ENCODE data around the gene DAB2IP.

Gene DAB2IP

GRCh38 chr9:121798941-121799340, 147.5 kb downstream of the DAB2IP start:
- no peak for DNase-seq (ENCODE audit: low read depth)

GRCh38 chr9:121800376-121800775, 148.9 kb downstream of the DAB2IP start:
- no peak for DNase-seq (ENCODE audit: low read depth)

DNA sequence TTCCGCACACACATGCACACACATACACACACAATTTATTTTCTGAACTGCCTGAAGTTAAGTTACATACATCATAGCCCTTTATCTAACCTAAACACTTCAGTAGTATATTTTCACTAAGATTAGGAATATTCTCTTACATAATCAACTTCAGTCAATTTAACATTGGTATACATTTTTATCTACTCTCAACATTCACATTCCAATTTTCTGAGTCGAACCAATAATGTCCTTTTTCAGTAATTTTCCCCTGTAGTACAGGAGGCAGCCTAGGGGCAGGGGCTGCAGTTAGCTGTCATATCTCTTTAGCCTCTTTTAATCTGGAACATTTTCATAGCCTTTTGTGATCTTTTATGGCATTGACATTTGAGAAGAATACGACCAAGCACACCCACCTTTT, 150.1 kb downstream of the DAB2IP start:
- no peak for DNase-seq (ENCODE audit: low read depth)

- no peak for DNase-seq (ENCODE audit: low read depth)
These were observed 151.3 kb downstream of the DAB2IP start for GRCh38 chr9:121802753-121803152.

DNA sequence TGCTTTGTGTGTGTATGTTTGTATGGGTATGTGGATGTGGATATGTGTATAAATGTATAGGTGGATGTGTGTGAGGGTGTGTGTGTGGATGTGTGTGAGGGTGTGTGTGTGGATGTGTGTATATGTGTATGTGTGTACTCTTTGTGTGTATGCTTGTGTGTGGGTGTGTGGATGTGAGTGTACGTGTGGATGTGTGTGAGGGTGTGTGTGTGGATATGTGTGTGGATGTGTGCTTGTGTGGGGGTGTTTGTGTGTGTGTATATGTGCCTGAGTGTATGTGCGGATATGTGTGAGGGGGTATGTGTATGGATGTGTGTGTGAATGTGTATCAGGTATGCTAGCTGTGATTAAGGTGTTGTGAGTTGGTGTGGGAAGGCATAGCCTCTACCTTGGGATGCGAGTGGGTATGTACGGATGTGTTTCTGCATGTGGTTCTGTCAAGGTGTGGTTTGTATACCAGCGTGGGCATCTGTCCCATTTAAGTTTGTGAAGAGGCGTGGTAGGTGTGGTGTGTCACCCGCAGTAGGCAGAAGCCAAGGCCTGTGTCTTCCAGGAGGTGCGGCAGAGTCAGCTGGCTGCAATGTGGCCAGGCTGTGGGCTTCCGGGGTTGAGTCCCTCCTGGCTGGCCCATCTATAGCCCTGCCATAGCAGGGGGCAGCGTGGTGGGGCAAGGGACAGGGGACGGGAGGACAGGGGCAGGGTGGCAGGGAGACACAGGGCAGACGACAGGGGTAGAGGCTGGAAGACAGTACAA, 155.8 kb downstream of the DAB2IP start:
- no peak for DNase-seq (ENCODE audit: low read depth)

- DNase-seq (ENCODE audit: low read depth): no peak
These were observed 156.4 kb downstream of the DAB2IP start for GRCh38 chr9:121807823-121808278.

DNA sequence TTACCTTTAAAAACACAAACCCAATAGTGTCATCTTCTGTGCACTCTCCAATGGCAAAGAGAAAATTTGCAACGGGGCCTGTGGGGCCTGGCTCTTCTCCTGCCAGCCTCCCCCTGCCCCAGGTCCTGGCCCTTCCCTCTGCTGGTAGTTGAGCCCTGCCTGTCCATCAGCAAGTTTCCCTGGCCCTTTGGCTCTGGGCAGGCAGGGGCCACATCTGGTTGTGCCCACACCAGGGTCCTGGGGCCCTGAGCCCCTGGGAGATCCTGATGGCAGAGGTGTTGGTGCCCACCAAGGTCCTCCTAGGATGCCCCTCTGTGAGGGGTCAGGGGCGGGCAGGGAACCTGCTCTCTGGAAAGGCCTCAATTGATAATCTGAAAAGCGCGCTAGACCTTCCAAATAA, 157.3 kb downstream of the DAB2IP start:
- no peak for DNase-seq (ENCODE audit: low read depth)

GRCh38 chr9:121809356-121810050, 158.1 kb downstream of the DAB2IP start:
- DNase-seq (ENCODE audit: low read depth): no peak

- DNase-seq (ENCODE audit: low read depth): no peak
These were observed 159.1 kb downstream of the DAB2IP start for GRCh38 chr9:121810489-121810888.

DNA sequence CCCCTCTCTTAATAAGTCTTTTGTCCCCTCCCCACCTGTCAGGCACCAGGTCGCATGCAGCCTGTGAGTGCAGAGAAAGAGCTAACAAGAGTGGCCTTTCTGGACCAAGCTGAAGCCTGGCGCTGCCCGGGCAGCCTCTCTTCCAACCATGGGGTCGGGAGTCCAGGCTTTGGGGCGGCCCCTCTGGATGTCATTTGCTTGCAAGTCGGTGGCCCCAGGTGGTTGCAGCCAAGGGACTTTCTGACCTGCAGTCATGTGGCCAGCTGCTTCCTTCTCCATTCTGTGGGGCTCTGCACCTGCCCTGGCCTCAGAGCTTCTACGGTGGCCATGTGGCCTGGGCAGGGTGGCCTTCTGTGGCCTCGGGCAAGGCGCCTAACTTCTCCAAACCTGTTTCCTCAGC, 159.7 kb downstream of the DAB2IP start:
- no peak for DNase-seq (ENCODE audit: low read depth)

DNA sequence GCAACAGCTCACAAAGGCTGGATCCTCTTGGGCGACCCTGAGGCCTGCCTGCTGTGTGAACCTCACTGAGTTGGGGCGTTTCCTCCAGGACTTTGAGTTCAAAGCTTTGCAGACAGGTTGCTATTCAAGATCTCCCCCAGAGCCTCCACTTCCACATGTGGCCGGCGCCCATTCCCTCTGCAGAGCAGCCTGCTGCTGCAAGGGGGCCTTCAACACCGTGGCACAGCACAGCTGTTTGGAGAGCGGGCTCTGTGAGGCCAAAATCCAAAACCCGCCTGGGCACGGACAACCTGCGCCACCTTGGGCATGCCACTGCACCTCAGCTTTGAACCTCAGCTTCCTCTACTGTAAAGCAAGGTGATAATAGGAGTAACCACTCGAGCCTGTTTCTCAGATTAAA, 160.3 kb downstream of the DAB2IP start:
- DNase-seq (ENCODE audit: low read depth): no peak

- no peak for DNase-seq (ENCODE audit: low read depth)
These were observed 160.8 kb downstream of the DAB2IP start for GRCh38 chr9:121812159-121812735.

- DNase-seq (ENCODE audit: low read depth): no peak
These were observed 162.2 kb downstream of the DAB2IP start for GRCh38 chr9:121813519-121814210.

DNA sequence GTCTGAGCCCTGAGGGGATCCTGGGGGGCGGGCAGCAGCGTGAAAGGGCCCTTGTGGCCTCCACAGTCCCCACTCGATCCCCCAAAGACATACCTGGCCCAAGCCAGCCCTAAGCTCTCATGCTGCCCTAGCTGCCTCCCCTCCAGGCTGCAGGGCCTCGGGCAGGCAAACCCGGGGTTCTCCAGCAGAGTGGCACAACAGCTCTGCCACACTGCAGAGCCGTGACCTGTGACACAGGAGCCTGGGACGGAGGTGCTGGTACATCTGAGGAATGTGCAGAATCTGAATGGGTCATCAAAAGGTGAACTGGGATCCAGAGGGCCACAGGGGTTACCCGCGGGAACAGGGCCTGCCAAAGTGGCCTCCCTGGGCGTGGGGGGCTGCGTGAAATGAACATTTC, 163.2 kb downstream of the DAB2IP start:
- no peak for DNase-seq (ENCODE audit: low read depth)

GRCh38 chr9:121815084-121815483, 163.7 kb downstream of the DAB2IP start:
- DNase-seq (ENCODE audit: low read depth): no peak

- no peak for DNase-seq (ENCODE audit: low read depth)
These were observed 164.4 kb downstream of the DAB2IP start for GRCh38 chr9:121815546-121816448.

GRCh38 chr9:121816449-121816817, 165.0 kb downstream of the DAB2IP start:
- DNase-seq (ENCODE audit: low read depth): no peak

DNA sequence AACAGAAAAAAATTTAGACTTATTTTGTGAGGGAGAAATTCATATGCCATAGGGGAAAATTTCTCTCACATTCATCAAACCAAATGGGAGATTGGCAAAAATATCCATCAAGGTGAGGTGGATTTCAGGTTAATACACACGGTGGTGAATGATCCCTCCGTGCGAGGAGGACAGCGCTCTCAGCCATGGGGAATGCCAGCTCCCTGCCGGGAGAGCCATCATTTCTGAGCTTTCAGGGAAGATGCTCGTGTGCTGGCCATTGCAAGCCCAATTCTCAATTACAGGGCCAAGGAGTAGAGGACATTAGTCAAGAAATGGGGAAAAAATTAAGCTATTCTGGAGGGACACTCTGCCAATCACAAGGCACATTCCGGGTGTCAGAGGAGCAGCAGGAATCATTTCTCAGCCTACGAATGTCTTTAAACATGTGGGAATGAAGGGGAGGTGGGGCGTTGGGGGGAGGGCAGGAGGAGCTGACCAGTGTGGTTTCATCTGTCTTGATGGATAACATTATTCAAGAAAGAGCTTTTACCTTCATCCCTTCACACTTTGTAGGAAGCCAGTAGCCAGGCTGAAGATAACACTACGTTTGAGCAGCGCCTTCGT, 165.5 kb downstream of the DAB2IP start:
- no peak for DNase-seq (ENCODE audit: low read depth)

DNA sequence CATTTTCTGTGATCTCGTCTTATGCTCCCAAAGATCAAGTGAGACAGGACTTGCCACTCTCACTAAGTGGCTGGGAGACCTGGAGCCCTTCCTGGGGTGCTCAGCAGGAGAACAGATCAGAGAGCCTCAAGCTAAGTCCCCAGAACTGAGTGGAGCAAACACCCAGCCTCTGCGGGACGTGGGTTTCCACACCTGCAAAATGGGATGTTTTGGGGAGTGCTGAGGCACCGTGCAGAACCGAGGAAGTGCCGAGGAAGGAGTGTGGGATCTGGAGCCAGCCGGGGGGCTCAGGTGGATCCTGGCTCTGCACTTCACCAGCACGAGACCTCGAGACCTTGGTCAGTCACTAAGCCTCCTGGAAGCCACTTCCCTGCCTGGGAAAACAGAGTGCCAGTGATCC, 166.0 kb downstream of the DAB2IP start:
- DNase-seq (ENCODE audit: low read depth): no peak

DNA sequence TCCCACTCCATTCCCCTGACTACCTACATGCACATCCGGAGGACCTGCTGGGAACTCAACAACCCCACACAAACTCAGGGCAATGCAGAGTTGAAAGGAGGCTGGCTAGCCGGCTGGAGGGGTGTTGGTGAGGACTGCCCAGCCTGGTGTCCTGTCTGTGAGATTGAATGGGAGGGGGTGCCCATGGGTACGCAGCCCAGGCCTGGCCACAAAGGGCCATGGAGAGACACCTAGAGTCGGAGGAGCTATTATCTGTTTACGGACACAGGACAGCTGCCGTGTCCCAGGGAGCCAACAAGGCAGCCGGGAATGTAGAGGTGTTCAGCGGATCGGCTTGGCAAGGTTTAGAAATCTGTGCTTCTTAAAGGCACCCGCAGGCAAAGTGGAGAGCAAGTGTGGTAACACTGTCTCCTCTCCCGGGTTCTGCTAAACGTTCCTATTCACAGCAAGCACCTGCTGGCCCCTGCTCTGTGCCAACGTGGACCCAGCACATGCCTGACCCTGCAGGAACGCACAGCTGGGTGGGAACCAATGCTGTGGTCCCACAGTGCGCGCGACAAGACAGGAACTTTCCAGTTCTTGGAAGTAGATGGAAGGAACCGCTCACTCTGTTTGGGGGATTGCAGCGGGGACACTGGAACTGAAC, 166.7 kb downstream of the DAB2IP start:
- no peak for DNase-seq (ENCODE audit: low read depth)

Data from fibroblast of the conjunctiva (primary cell).